Activated naive CD8-positive, alpha-beta T cell treated with anti-CD3 and anti-CD28 coated beads for 36 hours (primary cell): ENCODE measurements around the gene THOP1. TPM values are rescaled to one million over a fixed set of nuclear protein-coding genes. Genes with fewer than 3 reads are reported as not detected.

Experiments used
- DNase-seq: peaks from one replicate; pipeline ENCODE4 v3.0.0; 2021
- H3K27ac Mint-ChIP-seq: one replicate; pipeline ENCODE4 v1.8.0; 2022; ENCODE audit warnings: mild to moderate bottlenecking, moderate library complexity, mixed read lengths
- H3K27me3 Mint-ChIP-seq: one replicate; pipeline ENCODE4 v1.8.0; 2022; ENCODE audit warnings: mild to moderate bottlenecking, mixed read lengths
- H3K36me3 Mint-ChIP-seq: one replicate; pipeline ENCODE4 v1.8.0; 2021; ENCODE audit warnings: mild to moderate bottlenecking, mixed read lengths
- H3K4me1 Mint-ChIP-seq: one replicate; pipeline ENCODE4 v1.8.0; 2021; ENCODE audit warnings: mixed read lengths
- H3K4me3 Mint-ChIP-seq: one replicate; pipeline ENCODE4 v1.8.0; 2022; ENCODE audit warnings: mild to moderate bottlenecking, moderate library complexity, mixed read lengths
- H3K9me3 Mint-ChIP-seq: one replicate; pipeline ENCODE4 v1.8.0; 2022; ENCODE audit warnings: mixed read lengths
- total RNA-seq, 2 experiments: library from RNA; stranded (reverse); gene quantifications; one replicate each; pipeline ENCODE4 v1.2.3, GENCODE V29; 2021

THOP1 gene
- total RNA-seq, 2 experiments from 2014 or later: 164 to 170 TPM

DNA sequence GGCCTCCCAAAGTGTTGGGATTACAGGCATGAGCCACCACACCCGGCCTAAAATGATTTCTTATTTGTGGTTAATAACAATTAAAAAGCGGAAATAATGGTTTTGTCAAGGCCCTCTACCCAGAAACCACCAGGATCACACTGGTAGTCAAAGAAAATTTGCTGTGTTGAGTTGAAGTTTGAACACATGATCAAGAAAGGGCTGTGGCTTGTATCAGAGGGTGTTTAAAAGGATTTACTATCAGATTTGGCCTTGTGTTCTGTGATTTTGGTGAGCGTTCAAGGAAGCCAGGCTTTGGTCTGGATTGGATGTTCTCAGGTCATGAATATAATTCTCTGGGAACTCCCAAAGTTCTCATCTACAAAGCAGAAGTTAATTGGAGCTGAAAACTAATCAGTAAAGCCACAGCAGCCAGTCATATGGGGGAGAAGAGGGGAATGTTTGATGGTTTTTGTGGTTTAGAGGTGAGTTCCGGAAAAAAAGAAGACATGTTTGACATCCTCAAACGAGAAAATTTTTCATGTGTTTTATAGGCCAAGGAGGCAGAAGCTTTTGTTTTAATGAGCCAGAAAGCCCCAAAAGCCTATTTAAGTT, 71.3 kb downstream of the THOP1 start:
- peak overlapping the region; percentile 15 for H3K4me3 Mint-ChIP-seq
- H3K9me3 Mint-ChIP-seq: peaks cover 38% of the 10 kb centered on the region
- H3K27me3 Mint-ChIP-seq: no peaks in the 10 kb centered on the region
- peaks cover 21% of the 10 kb centered on the region for H3K4me1 Mint-ChIP-seq
- no peak for DNase-seq
- peaks cover 49% of the 10 kb centered on the region for H3K36me3 Mint-ChIP-seq
- H3K27ac Mint-ChIP-seq: peak overlapping the region; percentile 58

DNA sequence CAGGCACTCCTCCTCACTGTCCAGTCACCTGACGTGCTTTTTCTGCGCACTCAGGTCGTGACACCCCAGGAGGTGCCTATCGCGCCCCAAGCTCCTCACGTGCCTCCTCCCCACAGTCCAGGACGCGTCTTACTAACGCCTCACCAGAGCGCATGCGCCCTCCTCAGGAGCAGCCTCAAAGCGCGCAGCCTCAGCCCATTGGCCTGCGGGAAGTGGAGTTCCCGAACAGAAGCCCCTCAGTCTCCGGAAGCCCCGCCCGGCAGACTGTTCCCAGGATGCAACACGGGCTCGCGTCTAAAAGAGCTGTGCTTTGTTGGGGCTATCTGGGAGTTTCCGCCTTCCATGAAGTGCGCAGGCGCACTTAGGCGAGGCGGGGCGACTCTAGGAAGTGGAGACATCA, 73.6 kb downstream of the THOP1 start:
- peaks cover 22% of the 10 kb centered on the region for H3K9me3 Mint-ChIP-seq
- DNase-seq: no peak
- peaks cover 21% of the 10 kb centered on the region for H3K4me1 Mint-ChIP-seq
- H3K4me3 Mint-ChIP-seq: no peak overlapping the region
- H3K27me3 Mint-ChIP-seq: no peaks in the 10 kb centered on the region
- H3K36me3 Mint-ChIP-seq: peaks cover 26% of the 10 kb centered on the region
- H3K27ac Mint-ChIP-seq: no peak overlapping the region

DNA sequence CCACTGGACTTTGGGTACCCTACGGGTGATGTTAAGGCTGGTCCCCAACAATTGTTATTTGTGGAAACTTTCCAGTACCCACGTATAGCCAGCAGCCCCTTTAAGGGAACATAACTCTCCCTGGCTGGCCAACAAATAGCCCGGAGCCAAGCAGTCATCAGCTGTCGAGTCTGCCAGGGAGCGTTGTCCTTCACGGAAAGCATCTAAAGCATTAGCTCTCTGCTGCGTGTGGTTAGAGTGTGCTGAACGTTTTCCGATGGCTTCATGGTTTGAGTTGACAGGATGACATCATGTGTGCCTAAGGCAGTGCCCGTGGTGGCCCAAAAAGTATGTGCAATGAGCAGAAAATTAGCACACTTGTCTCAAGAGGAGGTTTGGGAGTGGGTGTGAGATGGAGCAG, 78.5 kb downstream of the THOP1 start:
- Mint-ChIP-seq H3K4me3 (no peak overlapping the region), H3K27ac (no peak overlapping the region)

More for the DNA sequence above, 78.5 kb downstream of the THOP1 start:
- H3K9me3 Mint-ChIP-seq: no peaks in the 10 kb centered on the region
- H3K4me1 Mint-ChIP-seq: no peaks in the 10 kb centered on the region
- peaks cover 3% of the 10 kb centered on the region for H3K27me3 Mint-ChIP-seq
- no peaks in the 10 kb centered on the region for H3K36me3 Mint-ChIP-seq
- DNase-seq: no peak

Other genes with a start within 250 kb of the THOP1 start
- gene GNG7, start 82.8 kb upstream of the THOP1 start, total RNA-seq: under 1 TPM; 0.36 to 0.45 TPM
- under 1 TPM in 1 of 2 experiments, not detected in 1; 0.16 TPM for gene DIRAS1, start 64.1 kb upstream of the THOP1 start, total RNA-seq
- 10 to 100 TPM; 50.5 to 52.1 TPM for gene SLC39A3, start 45.5 kb upstream of the THOP1 start, total RNA-seq
- gene SGTA, start 2.2 kb upstream of the THOP1 start, total RNA-seq: 10 to 100 TPM; 84.8 to 87.4 TPM
- 1 to 10 TPM; 1.2 to 1.3 TPM for gene ZNF554, start 34.4 kb downstream of the THOP1 start, total RNA-seq
- 1 to 10 TPM; 1.5 to 1.9 TPM for gene ZNF555, start 56.0 kb downstream of the THOP1 start, total RNA-seq
- gene ZNF556, start 81.8 kb downstream of the THOP1 start, total RNA-seq: not detected
- gene ZNF57, start 115.4 kb downstream of the THOP1 start, total RNA-seq: 1 to 10 TPM; 4.2 to 5.3 TPM
- gene ZNF77, start 159.5 kb downstream of the THOP1 start, total RNA-seq: 1 to 10 TPM; 3.4 to 3.5 TPM
- 1 to 10 TPM; 2.4 to 3.2 TPM for gene TLE6, start 192.1 kb downstream of the THOP1 start, total RNA-seq
- 1 to 10 TPM; 1.4 to 2.3 TPM for gene TLE2, start 243.8 kb downstream of the THOP1 start, total RNA-seq